Activated CD4-positive, alpha-beta T cell treated with anti-CD3 and anti-CD28 coated beads, Interleukin-2, amount 50 U/mL, for 4 hours (primary cell): ENCODE measurements around the gene CDYL.

Source experiments
- DNase-seq, 2 experiments: peaks; one replicate each; pipeline ENCODE4 v3.0.0-alpha.2; 2020

CDYL gene

GRCh38 chr6:4910037-4910760 is 134.0 kb downstream of the CDYL start:
- no peak for DNase-seq

GRCh38 chr6:4912559-4912958 is 136.4 kb downstream of the CDYL start:
- no peak for DNase-seq

- DNase-seq: no peak
Measured at GRCh38 chr6:4913705-4914419, 137.7 kb downstream of the CDYL start.

- DNase-seq: no peak
Measured at GRCh38 chr6:4914420-4915159, 138.4 kb downstream of the CDYL start.

- DNase-seq: no peak
Measured at GRCh38 chr6:4916954-4917561, 140.9 kb downstream of the CDYL start.

- no peak for DNase-seq
Measured at GRCh38 chr6:4920914-4921410, 144.8 kb downstream of the CDYL start.

- DNase-seq: no peak
Measured at GRCh38 chr6:4922488-4923037, 146.4 kb downstream of the CDYL start.

GRCh38 chr6:4923081-4923480 is 146.9 kb downstream of the CDYL start:
- no peak for DNase-seq

- no peak for DNase-seq
Measured at GRCh38 chr6:4924661-4925271, 148.6 kb downstream of the CDYL start.

GRCh38 chr6:4925580-4925979 is 149.4 kb downstream of the CDYL start:
- no peak for DNase-seq

GRCh38 chr6:4928426-4928825 is 152.2 kb downstream of the CDYL start:
- DNase-seq: no peak

- no peak for DNase-seq
Measured at GRCh38 chr6:4929097-4929718, 153.0 kb downstream of the CDYL start.

- no peak for DNase-seq
Measured at GRCh38 chr6:4930025-4930691, 154.0 kb downstream of the CDYL start.

- DNase-seq: no peak
Measured at GRCh38 chr6:4931530-4932227, 155.5 kb downstream of the CDYL start.

- DNase-seq: no peak
Measured at GRCh38 chr6:4932228-4932903, 156.2 kb downstream of the CDYL start.

GRCh38 chr6:4935486-4935885 is 159.3 kb downstream of the CDYL start:
- DNase-seq: no peak

GRCh38 chr6:4935975-4936680 is 159.9 kb downstream of the CDYL start:
- no peak for DNase-seq

- DNase-seq: no peak
Measured at GRCh38 chr6:4936681-4937041, 160.5 kb downstream of the CDYL start.

- DNase-seq: no peak
Measured at GRCh38 chr6:4937414-4937813, 161.2 kb downstream of the CDYL start.

GRCh38 chr6:4939241-4939640 is 163.0 kb downstream of the CDYL start:
- no peak for DNase-seq
